ENCODE results near the gene EPHB1. TPM values are rescaled to one million over a fixed set of nuclear protein-coding genes. Genes with fewer than 3 reads are reported as not detected.
"Not testable (repeated sequence)": the region's sequence is repeated elsewhere in the genome, so short reads cannot be mapped to it uniquely, and the experiment has no call there.

Gene EPHB1
- total RNA-seq, 1 donor from 2014 or later: 3.8 TPM

DNA sequence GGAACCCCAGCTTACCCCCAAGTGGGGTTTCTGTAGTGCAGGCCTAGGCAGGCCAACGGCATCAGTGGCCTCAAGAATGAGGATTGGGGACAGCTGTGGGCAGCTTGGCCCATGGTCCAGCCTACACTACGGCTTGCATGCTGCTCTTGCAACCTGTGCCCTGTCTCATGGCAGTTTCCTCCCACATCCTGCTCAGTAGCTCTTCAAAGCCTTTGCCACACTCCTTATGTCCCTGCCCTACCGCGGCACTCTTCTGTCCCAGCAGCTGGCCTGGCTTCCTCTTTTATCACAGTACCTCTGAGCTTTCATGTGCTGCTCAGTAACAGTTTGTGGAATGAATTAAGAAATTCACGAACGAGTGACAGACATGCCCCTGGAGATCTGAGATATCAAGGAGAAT is 431.0 kb downstream of the EPHB1 start:
- ChIA-PET CTCF (no interaction called here), POLR2A (no interaction called here)
- Mint-ChIP-seq H3K27me3 (no peaks in the 10 kb centered on the region), H3K9me3 (no peaks in the 10 kb centered on the region), H3K36me3 (ENCODE audit: low read depth) (no peaks in the 10 kb centered on the region), H3K27ac (no peak overlapping the region), H3K4me3 (no peak overlapping the region), H3K4me1 (no peaks in the 10 kb centered on the region)
- TF ChIP-seq, protein P1, sequence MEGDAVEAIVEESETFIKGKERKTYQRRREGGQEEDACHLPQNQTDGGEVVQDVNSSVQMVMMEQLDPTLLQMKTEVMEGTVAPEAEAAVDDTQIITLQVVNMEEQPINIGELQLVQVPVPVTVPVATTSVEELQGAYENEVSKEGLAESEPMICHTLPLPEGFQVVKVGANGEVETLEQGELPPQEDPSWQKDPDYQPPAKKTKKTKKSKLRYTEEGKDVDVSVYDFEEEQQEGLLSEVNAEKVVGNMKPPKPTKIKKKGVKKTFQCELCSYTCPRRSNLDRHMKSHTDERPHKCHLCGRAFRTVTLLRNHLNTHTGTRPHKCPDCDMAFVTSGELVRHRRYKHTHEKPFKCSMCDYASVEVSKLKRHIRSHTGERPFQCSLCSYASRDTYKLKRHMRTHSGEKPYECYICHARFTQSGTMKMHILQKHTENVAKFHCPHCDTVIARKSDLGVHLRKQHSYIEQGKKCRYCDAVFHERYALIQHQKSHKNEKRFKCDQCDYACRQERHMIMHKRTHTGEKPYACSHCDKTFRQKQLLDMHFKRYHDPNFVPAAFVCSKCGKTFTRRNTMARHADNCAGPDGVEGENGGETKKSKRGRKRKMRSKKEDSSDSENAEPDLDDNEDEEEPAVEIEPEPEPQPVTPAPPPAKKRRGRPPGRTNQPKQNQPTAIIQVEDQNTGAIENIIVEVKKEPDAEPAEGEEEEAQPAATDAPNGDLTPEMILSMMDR (IDR thresholded peaks at IDR 0.05): no peak
- intact Hi-C loops (cut with micrococcal nuclease): no loop called here
- DNase-seq (no peak), ATAC-seq (ENCODE audit: low read depth) (no peak)

GRCh38 chr3:135228201-135228600 is 433.1 kb downstream of the EPHB1 start:
- no peaks in the 10 kb centered on the region for H3K4me1 Mint-ChIP-seq
- DNase-seq (no peak), ATAC-seq (ENCODE audit: low read depth) (no peak)
- H3K4me3 Mint-ChIP-seq: no peak overlapping the region
- no peak overlapping the region for H3K27ac Mint-ChIP-seq
- H3K9me3 Mint-ChIP-seq: no peaks in the 10 kb centered on the region
- ChIA-PET CTCF (no interaction called here), POLR2A (no interaction called here)
- H3K27me3 Mint-ChIP-seq: no peaks in the 10 kb centered on the region
- TF ChIP-seq, protein P1 (IDR thresholded peaks at IDR 0.05): no peak
- intact Hi-C loops (cut with micrococcal nuclease): no loop called here
- H3K36me3 Mint-ChIP-seq (ENCODE audit: low read depth): no peaks in the 10 kb centered on the region

DNA sequence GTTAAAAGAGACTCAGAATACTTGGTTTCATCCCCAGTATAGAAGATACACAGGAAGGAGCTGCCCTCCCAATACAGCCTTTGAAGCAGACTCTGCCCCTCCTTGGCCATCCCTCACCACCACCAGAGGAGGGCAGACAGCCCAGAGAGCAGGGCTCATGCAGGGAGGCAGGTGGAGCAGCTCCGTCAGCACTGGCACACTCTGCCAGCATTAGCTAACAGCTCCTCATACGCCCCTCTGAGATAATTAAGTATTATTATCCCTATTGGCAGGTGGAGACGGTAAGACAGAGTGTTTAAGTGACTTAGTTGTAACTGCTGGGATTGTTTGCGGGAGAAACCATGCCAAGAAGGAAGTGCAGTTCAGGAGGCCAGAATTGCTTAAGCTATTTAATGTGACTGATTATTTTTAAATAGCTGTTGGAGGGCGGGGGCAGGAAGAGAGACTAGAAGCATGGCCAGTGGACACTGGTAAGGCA is 434.0 kb downstream of the EPHB1 start:
- ChIA-PET POLR2A (no interaction called here), CTCF (no interaction called here)
- Mint-ChIP-seq H3K27ac (no peak overlapping the region), H3K9me3 (peaks cover under 1% of the 10 kb centered on the region), H3K27me3 (no peaks in the 10 kb centered on the region), H3K4me1 (no peaks in the 10 kb centered on the region), H3K4me3 (no peak overlapping the region), H3K36me3 (ENCODE audit: low read depth) (no peaks in the 10 kb centered on the region)
- TF ChIP-seq, protein P1 (IDR thresholded peaks at IDR 0.05): no peak
- intact Hi-C loops (cut with micrococcal nuclease): no loop called here
- ATAC-seq (ENCODE audit: low read depth) (no peak), DNase-seq (no peak)

DNA sequence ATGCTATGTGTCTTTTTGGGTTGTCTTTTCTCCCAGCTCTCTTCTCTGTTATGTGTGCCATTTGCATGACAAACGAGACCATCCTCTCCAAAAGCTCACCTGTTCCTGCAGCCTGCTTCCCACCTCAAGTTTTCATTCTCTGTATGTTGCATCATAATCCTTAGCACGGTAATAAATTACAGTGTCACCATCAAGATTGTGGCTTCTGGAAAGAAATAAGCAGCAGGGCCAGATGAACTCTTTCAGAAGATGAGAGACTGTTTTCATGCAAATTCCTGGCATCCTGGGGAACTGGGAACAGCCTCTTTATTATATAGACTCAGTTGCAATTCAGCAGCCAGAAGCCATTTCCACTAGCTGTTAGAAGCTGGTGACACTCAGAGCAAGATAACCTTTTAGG is 436.7 kb downstream of the EPHB1 start:
- intact Hi-C loops (cut with micrococcal nuclease): no loop called here
- Mint-ChIP-seq H3K4me1 (no peaks in the 10 kb centered on the region), H3K4me3 (no peak overlapping the region), H3K36me3 (ENCODE audit: low read depth) (no peaks in the 10 kb centered on the region), H3K27ac (no peak overlapping the region), H3K27me3 (no peaks in the 10 kb centered on the region), H3K9me3 (peaks cover 4% of the 10 kb centered on the region)
- DNase-seq: no peak
- TF ChIP-seq, protein P1 (IDR thresholded peaks at IDR 0.05): no peak
- no peak for ATAC-seq (ENCODE audit: low read depth)
- CTCF ChIA-PET: interaction anchor here (0.8 kb wide), 1 partner anchor 14 kb away, joined by 3 read pairs; no protein-coding TSS in a partner anchor
- POLR2A ChIA-PET: no interaction called here

DNA sequence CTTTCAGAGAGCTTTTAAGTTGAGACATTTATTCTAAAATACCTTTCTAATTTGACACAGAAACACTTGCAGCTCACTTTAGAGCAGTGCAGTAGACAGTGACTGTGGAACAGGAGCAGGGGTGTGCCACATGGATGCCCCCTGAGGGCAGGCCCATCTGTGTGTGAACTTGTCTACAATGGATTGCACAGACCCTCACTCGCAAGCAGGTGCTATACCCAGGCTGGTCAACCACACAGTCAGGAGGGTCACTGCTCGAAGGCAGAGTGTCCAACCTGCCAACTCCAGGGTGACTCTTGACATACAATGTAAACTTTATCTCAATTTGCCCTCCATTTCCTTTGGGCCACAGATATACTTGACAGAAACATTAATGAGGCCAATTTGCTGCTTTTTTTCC is 437.2 kb downstream of the EPHB1 start:
- Mint-ChIP-seq H3K4me1 (no peaks in the 10 kb centered on the region), H3K27ac (no peak overlapping the region), H3K4me3 (no peak overlapping the region), H3K36me3 (ENCODE audit: low read depth) (no peaks in the 10 kb centered on the region), H3K27me3 (no peaks in the 10 kb centered on the region), H3K9me3 (peaks cover 4% of the 10 kb centered on the region)
- POLR2A ChIA-PET: no interaction called here
- no peak for DNase-seq
- intact Hi-C loops (cut with micrococcal nuclease): no loop called here
- ATAC-seq (ENCODE audit: low read depth): no peak
- CTCF ChIA-PET: interaction anchor here (0.8 kb wide), 1 partner anchor 14 kb away, joined by 3 read pairs; no protein-coding TSS in a partner anchor
- TF ChIP-seq, protein P1 (IDR thresholded peaks at IDR 0.05): no peak

- CTCF ChIA-PET; H3K4me3 Mint-ChIP-seq; DNase-seq; H3K27ac Mint-ChIP-seq; POLR2A ChIA-PET; ATAC-seq (ENCODE audit: low read depth); intact Hi-C loops (cut with micrococcal nuclease); H3K36me3 Mint-ChIP-seq (ENCODE audit: low read depth); H3K4me1 Mint-ChIP-seq; H3K9me3 Mint-ChIP-seq; H3K27me3 Mint-ChIP-seq: not testable (repeated sequence)
Measured at GRCh38 chr3:135233476-135233875, 438.4 kb downstream of the EPHB1 start.
